B cell (primary cell): ENCODE results near the gene MEIS3. TPM values are rescaled to one million over a fixed set of nuclear protein-coding genes. Genes with fewer than 3 reads are reported as not detected.

Experiments
- ATAC-seq: fragments of 200-7000 bp; cut with Tn5 transposase; one replicate; pipeline ENCODE4 v1.10.0; 2021; ENCODE audit warnings: low read depth, mild to moderate bottlenecking, moderate number of reproducible peaks, moderate library complexity
- CTCF ChIA-PET: fragments of 350-600 bp; sonication (Branson Sonifier 250); formaldehyde crosslinking; loops from one replicate; lab custom pipeline; 2021; ENCODE audit warnings: antibody characterized with exemption, inconsistent platforms; lab: Charles Lee
- POLR2A ChIA-PET: fragments of 350-600 bp; sonication (Branson Sonifier 250); formaldehyde crosslinking; loops from one replicate; lab custom pipeline; 2021; ENCODE audit warnings: antibody characterized with exemption; lab: Charles Lee
- DNase-seq: peaks from one replicate; pipeline ENCODE4 v3.0.0; 2013
- H2AFZ ChIP-seq: 2 replicates; pipeline ENCODE4 v1.6.1; 2012; ENCODE audit warnings: mild to moderate bottlenecking, low read depth, low read length; ENCODE audit not compliant: insufficient read depth, poor library complexity, severe bottlenecking
- H3K27ac ChIP-seq, 2 donors: 1 replicate in 1 of 2; 2 replicates in 1 of 2; pipeline ENCODE4 v1.5.1; 2012 to 2013; ENCODE audit warnings: low read length in 2 of 2, mild to moderate bottlenecking in 2 of 2, moderate library complexity in 1 of 2
- H3K27me3 ChIP-seq, 4 experiments: fragments of 200-600 bp in 1 of 4; sonication (generic) in 1 of 4; replicated peaks in 1 of 4; 1 replicate in 2 of 4; 2 replicates in 2 of 4; pipeline versions ENCODE4 v1.6.1 to v1.7.0; 2013 to 2016; ENCODE audit warnings: low read length in 3 of 4, mild to moderate bottlenecking in 2 of 4, mixed read lengths in 1 of 4, moderate library complexity in 1 of 4; ENCODE audit not compliant: insufficient read depth in 4 of 4, control insufficient read depth in 3 of 4; ENCODE audit errors: control extremely low read depth in 1 of 4
- H3K36me3 ChIP-seq, 2 experiments: replicated peaks in 1 of 2; 1 replicate in 1 of 2; 2 replicates in 1 of 2; pipeline versions ENCODE4 v1.6.1 to v1.7.1; 2013; ENCODE audit warnings: low read length in 1 of 2; ENCODE audit not compliant: insufficient read depth in 2 of 2, control insufficient read depth in 1 of 2; ENCODE audit errors: control extremely low read depth in 1 of 2, extremely low read depth in 1 of 2
- H3K4me1 ChIP-seq, 2 donors: fragments of 200-600 bp in 1 of 2; sonication (generic) in 1 of 2; 1 replicate in 1 of 2; 2 replicates in 1 of 2; pipeline versions ENCODE4 v1.5.1 to v1.6.1; 2013 to 2017; ENCODE audit warnings: low read length in 2 of 2; ENCODE audit not compliant: control insufficient read depth in 2 of 2, insufficient read depth in 2 of 2
- H3K4me2 ChIP-seq: replicated peaks from 2 replicates; pipeline ENCODE3; 2012; ENCODE audit warnings: mild to moderate bottlenecking, low read depth, low read length; ENCODE audit not compliant: poor library complexity, severe bottlenecking
- H3K4me3 ChIP-seq, 5 experiments: fragments of 200-600 bp in 1 of 5; sonication (generic) in 1 of 5; 1 replicate in 3 of 5; 2 replicates in 2 of 5; pipeline versions ENCODE4 v1.5.1 to v1.7.0; 2011 to 2016; ENCODE audit warnings: low read length in 4 of 5, mild to moderate bottlenecking in 4 of 5, low read depth in 2 of 5, control low read depth in 1 of 5, moderate library complexity in 1 of 5; ENCODE audit not compliant: insufficient read depth in 1 of 5; ENCODE audit errors: control extremely low read depth in 1 of 5, extremely low read depth in 1 of 5
- H3K79me2 ChIP-seq: fragments of 200-600 bp; sonication (generic); one replicate; pipeline ENCODE4 v1.6.0; 2016; ENCODE audit warnings: low read length; ENCODE audit not compliant: control insufficient read depth, insufficient read depth
- H3K9ac ChIP-seq: fragments of 200-600 bp; sonication (generic); 2 replicates; pipeline ENCODE4 v1.6.1; 2017; ENCODE audit warnings: mild to moderate bottlenecking, low read length, moderate library complexity
- H3K9me3 ChIP-seq, 3 donors: one replicate each; pipeline versions ENCODE4 v1.6.1 to v1.7.1; 2013; ENCODE audit warnings: low read length in 2 of 3; ENCODE audit not compliant: control insufficient read depth in 2 of 3, insufficient read depth in 1 of 3; ENCODE audit errors: control extremely low read depth in 1 of 3
- H4K20me1 ChIP-seq: 2 replicates; pipeline ENCODE4 v1.6.0; 2012; ENCODE audit warnings: mild to moderate bottlenecking, low read length; ENCODE audit not compliant: insufficient read depth, control insufficient read depth, poor library complexity, severe bottlenecking
- H3K27ac Mint-ChIP-seq: one replicate; pipeline ENCODE4 v1.8.0; 2021; ENCODE audit warnings: mixed read lengths
- H3K27me3 Mint-ChIP-seq: one replicate; pipeline ENCODE4 v1.8.0; 2021; ENCODE audit warnings: mixed read lengths
- H3K4me1 Mint-ChIP-seq: one replicate; pipeline ENCODE4 v1.8.0; 2021; ENCODE audit warnings: mixed read lengths
- H3K4me3 Mint-ChIP-seq: one replicate; pipeline ENCODE4 v1.8.0; 2021; ENCODE audit warnings: mixed read lengths
- H3K9me3 Mint-ChIP-seq: one replicate; pipeline ENCODE4 v1.8.0; 2022; ENCODE audit warnings: mixed read lengths; ENCODE audit not compliant: insufficient read depth
- EZH2 ChIP-seq: IDR thresholded peaks from 2 replicates; pipeline ENCODE4 v1.6.1; 2012; ENCODE audit warnings: borderline replicate concordance, low read depth, mild to moderate bottlenecking, moderate library complexity, low read length; ENCODE audit not compliant: insufficient read depth, poor library complexity, severe bottlenecking
- WGBS: methylation state at CpG from one replicate; pipeline ENCODE4 v1.1.5; 2013; ENCODE audit warnings: missing lambda C conversion rate; ENCODE audit not compliant: insufficient coverage; 5-methylcytosine and 5-hydroxymethylcytosine counted together
- intact Hi-C: fragments of 100-400 bp; cut with micrococcal nuclease; formaldehyde crosslinking; loops from one replicate; pipeline ENCODE4 v1.10.0; 2022
- polyA plus RNA-seq: library from polyadenylated mRNA; depleted of rRNA; stranded (reverse); fragments of >200 nt; gene quantifications from 2 replicates; pipeline ENCODE4 v1.2.3, GENCODE V29; 2012
- total RNA-seq, 2 donors: library from RNA; stranded (reverse); fragments of 120-200 nt in 1 of 2; gene quantifications; 1 replicate in 1 of 2; 2 replicates in 1 of 2; pipeline versions ENCODE4 v1.2.3 to v1.2.4, GENCODE V29; 2013 to 2022
- TF ChIP-seq, protein P1 (sequence below): fragments of 200-600 bp; IDR thresholded peaks from one replicate; pipeline ENCODE4 v1.8.0; 2022; ENCODE audit warnings: antibody characterized with exemption, mild to moderate bottlenecking

MEIS3 gene
- total and polyA plus RNA-seq, 2 donors (not counting 1 experiment from before 2014, with no cell fraction given) = not detected

DNA sequence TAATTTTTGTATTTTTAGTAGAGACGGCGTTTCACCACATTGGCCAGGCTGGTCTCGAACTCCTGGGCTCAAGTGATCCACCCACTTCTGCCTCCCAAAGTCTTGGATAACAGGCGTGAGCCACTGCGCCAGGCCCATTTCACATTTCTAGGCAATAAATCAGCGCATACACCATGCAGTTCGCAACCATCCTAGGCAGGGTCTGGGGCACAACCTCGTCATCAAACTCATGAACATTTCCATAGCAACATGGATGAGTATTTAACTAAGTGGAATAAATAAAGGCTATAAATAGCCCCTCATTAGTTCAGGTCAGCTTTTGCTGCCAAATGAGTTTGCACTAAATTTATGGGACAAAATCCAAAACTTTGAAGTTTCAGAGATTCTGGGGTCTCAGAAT lies 8.2 kb downstream of the MEIS3 start:
- no peak overlapping the region for H2AFZ ChIP-seq
- intact Hi-C loops = no loop called here
- no peak overlapping the region for H3K4me3 Mint-ChIP-seq
- ChIA-PET CTCF (no interaction called here), POLR2A (no interaction called here)
- H3K9me3 Mint-ChIP-seq = no peaks in the 10 kb centered on the region
- H3K79me2 ChIP-seq = no peaks in the 10 kb centered on the region
- no peaks in the 10 kb centered on the region for H3K36me3 ChIP-seq
- ATAC-seq (no peak), DNase-seq (no peak)
- H3K27ac Mint-ChIP-seq = no peak overlapping the region
- H4K20me1 ChIP-seq = no peaks in the 10 kb centered on the region
- 87% methylated on average over 6 of the region's 8 CpGs for WGBS
- H3K4me1 ChIP-seq = no peaks in the 10 kb centered on the region
- H3K27me3 Mint-ChIP-seq = peaks cover 46% of the 10 kb centered on the region
- peaks cover under 1% of the 10 kb centered on the region for H3K4me1 Mint-ChIP-seq
- H3K9ac ChIP-seq = no peak overlapping the region
- peaks cover 0 to 22% (median 5%) of the 10 kb centered on the region in 4 experiments for H3K27me3 ChIP-seq
- peaks cover 0 to 12% (median 0%) of the 10 kb centered on the region in 3 donors for H3K9me3 ChIP-seq
- no peak overlapping the region for H3K27ac ChIP-seq
- H3K4me2 ChIP-seq = no peak overlapping the region
- H3K4me3 ChIP-seq = no peak overlapping the region
- TF ChIP-seq, protein P1, sequence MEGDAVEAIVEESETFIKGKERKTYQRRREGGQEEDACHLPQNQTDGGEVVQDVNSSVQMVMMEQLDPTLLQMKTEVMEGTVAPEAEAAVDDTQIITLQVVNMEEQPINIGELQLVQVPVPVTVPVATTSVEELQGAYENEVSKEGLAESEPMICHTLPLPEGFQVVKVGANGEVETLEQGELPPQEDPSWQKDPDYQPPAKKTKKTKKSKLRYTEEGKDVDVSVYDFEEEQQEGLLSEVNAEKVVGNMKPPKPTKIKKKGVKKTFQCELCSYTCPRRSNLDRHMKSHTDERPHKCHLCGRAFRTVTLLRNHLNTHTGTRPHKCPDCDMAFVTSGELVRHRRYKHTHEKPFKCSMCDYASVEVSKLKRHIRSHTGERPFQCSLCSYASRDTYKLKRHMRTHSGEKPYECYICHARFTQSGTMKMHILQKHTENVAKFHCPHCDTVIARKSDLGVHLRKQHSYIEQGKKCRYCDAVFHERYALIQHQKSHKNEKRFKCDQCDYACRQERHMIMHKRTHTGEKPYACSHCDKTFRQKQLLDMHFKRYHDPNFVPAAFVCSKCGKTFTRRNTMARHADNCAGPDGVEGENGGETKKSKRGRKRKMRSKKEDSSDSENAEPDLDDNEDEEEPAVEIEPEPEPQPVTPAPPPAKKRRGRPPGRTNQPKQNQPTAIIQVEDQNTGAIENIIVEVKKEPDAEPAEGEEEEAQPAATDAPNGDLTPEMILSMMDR = no peak
- TF ChIP-seq EZH2 = no peak

DNA sequence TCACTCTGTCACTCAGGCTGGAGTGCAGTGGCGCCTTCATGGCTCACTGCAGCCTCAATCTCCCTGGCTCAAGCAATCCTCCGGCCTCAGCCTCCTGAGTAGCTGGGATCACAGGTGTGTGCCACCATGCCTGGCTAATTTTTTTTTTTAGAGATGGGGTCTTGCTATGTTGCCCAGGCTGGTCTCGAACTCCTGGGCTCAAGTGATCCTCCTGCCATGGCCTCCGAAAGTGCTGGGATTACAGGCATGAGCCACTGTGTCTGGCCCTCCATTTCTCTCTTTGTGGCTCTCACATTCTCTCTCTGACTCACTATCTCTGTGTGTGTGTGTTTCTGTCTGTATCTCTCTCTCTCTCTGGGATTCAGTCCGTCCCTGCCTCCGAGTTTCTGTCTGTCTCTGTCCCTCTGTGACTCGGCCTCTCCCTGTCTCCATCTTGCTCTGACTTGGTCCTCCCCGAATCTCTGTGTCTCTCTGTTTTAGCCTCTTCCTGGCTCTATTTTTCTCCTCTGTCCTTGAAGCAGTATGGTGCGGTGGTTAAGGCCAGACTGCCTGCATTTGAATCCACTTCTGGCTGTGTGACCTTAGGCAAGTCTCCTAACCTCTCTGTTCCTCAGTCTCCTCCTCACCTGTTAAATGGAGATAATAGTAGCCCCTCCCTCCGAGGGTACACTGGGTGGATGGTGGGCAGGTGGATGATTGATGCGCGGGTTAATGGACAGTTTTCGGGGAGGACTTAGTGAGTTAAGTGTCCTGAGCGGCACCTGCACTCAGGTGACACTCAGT lies 11.0 kb downstream of the MEIS3 start:
- ATAC-seq (no peak), DNase-seq (no peak)
- no peaks in the 10 kb centered on the region for H3K4me1 Mint-ChIP-seq
- TF ChIP-seq, protein P1 = no peak
- TF ChIP-seq EZH2 = no peak
- no peak overlapping the region for H3K4me3 Mint-ChIP-seq
- Histone ChIP-seq H4K20me1 (no peaks in the 10 kb centered on the region), H3K4me3 (no peak overlapping the region), H3K4me1 (no peaks in the 10 kb centered on the region), H2AFZ (no peak overlapping the region), H3K9me3 (peaks cover 0 to 16% (median 0%) of the 10 kb centered on the region in 3 donors), H3K79me2 (no peaks in the 10 kb centered on the region), H3K27ac (no peak overlapping the region), H3K4me2 (no peak overlapping the region), H3K36me3 (no peaks in the 10 kb centered on the region), H3K9ac (no peak overlapping the region), H3K27me3 (peaks cover 0 to 31% (median 10%) of the 10 kb centered on the region in 4 experiments)
- ChIA-PET POLR2A (no interaction called here), CTCF (no interaction called here)
- intact Hi-C loops = no loop called here
- H3K27ac Mint-ChIP-seq = no peak overlapping the region
- H3K27me3 Mint-ChIP-seq = peaks cover 51% of the 10 kb centered on the region
- no peaks in the 10 kb centered on the region for H3K9me3 Mint-ChIP-seq
- 91% methylated on average over 8 of the region's 14 CpGs for WGBS
